Gastroesophageal sphincter (tissue), 4 donors: ENCODE results near the gene ANKRD55. TPM values are rescaled to one million over a fixed set of nuclear protein-coding genes. Genes with fewer than 3 reads are reported as not detected.

ENCODE experiments used
- ATAC-seq: fragments of 150-250 bp; one replicate; pipeline ENCODE4 v1.9.1; 2016; ENCODE audit warnings: mild to moderate bottlenecking, moderate library complexity
- H3K27ac ChIP-seq, 4 donors: fragments of 200-600 bp; sonication (generic) in 3 of 4; 1 replicate in 3 of 4; 2 replicates in 1 of 4; pipeline ENCODE4 v1.5.1; 2016 to 2019
- H3K27me3 ChIP-seq: fragments of 200-600 bp; sonication (generic); one replicate; pipeline ENCODE4 v1.5.1; 2019
- H3K36me3 ChIP-seq, 2 donors: fragments of 200-600 bp; sonication (generic); one replicate each; pipeline ENCODE4 v1.5.1; 2019; ENCODE audit warnings: control low read depth in 1 of 2
- H3K4me1 ChIP-seq, 3 donors: fragments of 200-600 bp; sonication (generic); 1 replicate in 2 of 3; 2 replicates in 1 of 3; pipeline ENCODE4 v1.5.1; 2016 to 2019; ENCODE audit warnings: control low read depth in 2 of 3
- H3K4me3 ChIP-seq, 2 donors: fragments of 200-600 bp; sonication (generic); one replicate each; pipeline ENCODE4 v1.5.1; 2019; ENCODE audit warnings: mild to moderate bottlenecking in 1 of 2, moderate library complexity in 1 of 2
- H3K9me3 ChIP-seq, 3 donors: fragments of 200-600 bp; sonication (generic); one replicate each; pipeline ENCODE4 v1.5.1; 2017 to 2019; ENCODE audit warnings: control low read depth in 2 of 3
- CTCF ChIP-seq, 4 experiments: fragments of 200-600 bp in 2 of 4; fragments of 450-650 bp in 2 of 4; sonication (generic) in 1 of 4; IDR thresholded peaks; one replicate each; pipeline ENCODE4 v1.5.1; 2017 to 2019; ENCODE audit warnings: antibody characterized with exemption in 4 of 4, mild to moderate bottlenecking in 2 of 4, moderate library complexity in 2 of 4
- EP300 ChIP-seq: sonication (generic); formaldehyde crosslinking; IDR thresholded peaks from one replicate; pipeline ENCODE4 v1.6.1; 2017; ENCODE audit warnings: antibody characterized with exemption, mild to moderate bottlenecking
- POLR2A ChIP-seq, 2 donors: fragments of 450-650 bp; IDR thresholded peaks; one replicate each; pipeline ENCODE4 v1.6.1; 2017; ENCODE audit warnings: antibody characterized with exemption in 2 of 2, mild to moderate bottlenecking in 2 of 2, moderate library complexity in 1 of 2
- POLR2AphosphoS5 ChIP-seq: sonication (generic); formaldehyde crosslinking; IDR thresholded peaks from one replicate; pipeline ENCODE4 v1.6.1; 2017; ENCODE audit warnings: antibody characterized with exemption
- WGBS, 2 donors: methylation state at CpG; one replicate each; pipeline ENCODE4 v1.1.5; 2018; ENCODE audit warnings: low coverage in 1 of 2; 5-methylcytosine and 5-hydroxymethylcytosine counted together
- total RNA-seq, 4 donors: library from RNA; depleted of rRNA; stranded (reverse); fragments of >200 nt; gene quantifications; one replicate each; pipeline ENCODE4 v1.1.0, GENCODE V29; 2016

ANKRD55 gene
- total RNA-seq, 4 donors from 2014 or later, result 0.27 TPM; not detected in 3

DNA sequence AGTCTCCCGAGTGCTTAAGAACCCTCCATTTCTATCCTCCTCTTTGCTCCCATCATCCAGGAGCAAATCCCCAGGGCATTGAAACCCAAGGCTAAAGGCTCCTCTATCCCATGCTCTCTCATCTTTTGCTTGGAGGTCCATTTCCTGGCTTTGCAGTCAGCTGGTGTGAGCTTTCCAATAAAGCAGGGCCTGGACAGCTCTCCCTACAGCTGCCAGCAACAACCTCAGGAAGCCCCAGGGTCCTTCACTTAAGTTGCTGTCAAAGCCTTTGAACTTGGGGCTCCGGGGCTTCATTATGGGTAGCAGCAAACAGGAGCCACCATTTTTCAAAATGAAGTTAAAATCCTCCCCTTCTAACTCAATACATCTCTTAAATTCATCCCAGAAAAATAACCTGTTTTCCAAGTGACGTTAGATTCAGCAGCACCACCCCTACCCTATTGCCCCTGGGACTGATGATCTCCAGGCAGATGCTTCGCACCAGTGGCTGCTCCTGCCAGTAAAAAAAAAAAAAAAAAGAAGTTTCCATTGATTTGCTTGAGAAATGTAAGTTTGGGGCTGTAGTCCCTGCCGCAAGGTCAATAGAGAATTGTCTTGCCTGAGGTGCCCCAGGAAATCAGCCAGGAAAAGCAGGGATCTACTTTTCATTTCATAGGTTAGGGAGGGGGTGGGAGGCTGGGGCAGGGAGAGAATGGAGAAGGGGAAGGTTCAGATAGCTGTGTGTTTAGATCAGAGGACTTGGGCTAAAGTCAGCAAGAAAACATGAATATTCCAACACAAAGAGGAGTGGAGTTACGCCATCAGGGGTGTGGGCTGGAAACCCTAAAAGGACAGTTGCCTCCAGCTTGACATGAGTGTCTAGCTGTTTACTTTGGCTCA, 154.6 kb downstream of the ANKRD55 start:
- Histone ChIP-seq H3K27ac (peak overlapping the region in 3 of 4 donors; percentile 55 to 59 (median 57)), H3K4me1 (peaks cover 0 to 24% (median 5%) of the 10 kb centered on the region in 3 donors), H3K36me3 (no peaks in the 10 kb centered on the region), H3K9me3 (no peaks in the 10 kb centered on the region), H3K4me3 (no peak overlapping the region), H3K27me3 (no peaks in the 10 kb centered on the region)
- ATAC-seq, result peak; percentile 74
- WGBS, 2 donors, result 79 to 80% methylated on average over 4 to 5 of the region's 6 CpGs
- no peak for TF ChIP-seq POLR2A (IDR thresholded peaks at IDR 0.05)
- peak; percentile 7 for TF ChIP-seq POLR2AphosphoS5

- Histone ChIP-seq H3K4me3 (no peak overlapping the region), H3K4me1 (peaks cover 0 to 24% (median 5%) of the 10 kb centered on the region in 3 donors), H3K27ac (peak overlapping the region in 3 of 4 donors; percentile 55 to 59 (median 57)), H3K9me3 (no peaks in the 10 kb centered on the region), H3K27me3 (no peaks in the 10 kb centered on the region), H3K36me3 (no peaks in the 10 kb centered on the region)
- 83 to 93% methylated on average over 3 to 7 of the region's 7 CpGs for WGBS, 2 donors
- no peak for TF ChIP-seq EP300
- no peak for ATAC-seq
Measured at GRCh38 chr5:56077796-56078233, 155.3 kb downstream of the ANKRD55 start.

DNA sequence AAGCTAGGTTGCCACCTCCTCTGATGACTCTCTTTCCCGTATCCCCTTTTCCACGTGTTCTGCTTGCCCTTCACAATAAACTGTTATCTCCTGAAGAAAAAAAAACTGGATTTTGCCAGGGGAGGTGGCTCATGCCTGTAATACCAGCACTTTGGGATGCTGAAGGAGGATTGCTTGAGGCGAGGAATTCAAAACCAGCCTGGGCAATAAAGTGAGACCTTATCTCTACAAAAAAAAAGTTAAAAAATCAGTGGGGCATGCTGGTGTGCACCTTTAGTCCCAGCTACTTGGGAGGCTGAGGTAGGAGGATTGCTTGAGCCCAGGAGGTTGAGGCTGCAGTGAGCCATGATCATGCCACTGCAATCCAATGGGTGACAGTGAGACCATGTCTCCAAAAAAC, 156.6 kb downstream of the ANKRD55 start:
- no peaks in the 10 kb centered on the region for H3K36me3 ChIP-seq
- H3K27ac ChIP-seq, result peak overlapping the region in 2 of 4 donors; percentile 71 to 77
- H3K4me3 ChIP-seq, result no peak overlapping the region
- peaks cover 0 to 26% (median 9%) of the 10 kb centered on the region in 3 donors for H3K4me1 ChIP-seq
- whole genome bisulfite sequencing, 2 donors, result 95% methylated on average over 3 of the region's 3 CpGs; no CpG with 5 or more reads in 1 of the 2 donors
- no peak for TF ChIP-seq POLR2A (IDR thresholded peaks at IDR 0.05)
- TF ChIP-seq POLR2AphosphoS5, result no peak
- no peak for TF ChIP-seq EP300
- TF ChIP-seq CTCF (IDR thresholded peaks at IDR 0.05), result no peak
- H3K9me3 ChIP-seq, result no peaks in the 10 kb centered on the region
- no peaks in the 10 kb centered on the region for H3K27me3 ChIP-seq
- no peak for ATAC-seq

DNA sequence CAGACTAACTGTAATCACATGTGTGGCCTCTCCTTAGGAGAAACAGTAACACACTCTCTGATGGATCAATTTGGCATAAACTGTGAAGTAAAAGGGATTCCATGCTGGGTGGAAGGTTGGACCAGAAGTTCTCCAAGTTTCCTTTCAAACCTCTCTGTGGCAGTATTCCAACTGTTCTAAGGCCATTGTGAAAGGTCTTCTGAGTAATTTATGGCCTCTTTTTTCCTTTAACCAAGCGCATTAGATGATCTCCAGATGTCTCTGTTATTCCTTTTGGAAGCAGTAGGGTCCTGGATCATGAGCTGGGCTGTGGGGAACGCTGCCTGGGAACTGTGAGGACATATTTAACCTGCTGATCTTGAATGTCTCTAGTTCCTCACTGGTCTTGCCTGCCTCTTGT, 157.8 kb downstream of the ANKRD55 start:
- H3K4me1 ChIP-seq, result peaks cover 0 to 33% (median 8%) of the 10 kb centered on the region in 3 donors
- H3K27me3 ChIP-seq, result no peaks in the 10 kb centered on the region
- no peak overlapping the region for H3K4me3 ChIP-seq
- H3K27ac ChIP-seq, result peak overlapping the region; percentile 48 to 81 (median 74)
- peak; percentile 85 for ATAC-seq
- WGBS, 2 donors, result 41 to 59% methylated on average over 2 of the region's 2 CpGs
- TF ChIP-seq POLR2AphosphoS5 (peak; percentile 68), CTCF (IDR thresholded peaks at IDR 0.05) (no peak)
- H3K36me3 ChIP-seq, result no peaks in the 10 kb centered on the region
- H3K9me3 ChIP-seq, result no peaks in the 10 kb centered on the region

- Histone ChIP-seq H3K27me3 (no peaks in the 10 kb centered on the region), H3K4me1 (peaks cover 0 to 27% (median 7%) of the 10 kb centered on the region in 3 donors), H3K4me3 (no peak overlapping the region), H3K36me3 (no peaks in the 10 kb centered on the region), H3K9me3 (no peaks in the 10 kb centered on the region), H3K27ac (no peak overlapping the region)
- 83 to 87% methylated on average over 6 of the region's 6 CpGs for WGBS, 2 donors
- TF ChIP-seq CTCF (IDR thresholded peaks at IDR 0.05), result no peak
- no peak for TF ChIP-seq POLR2A (IDR thresholded peaks at IDR 0.05)
- no peak for TF ChIP-seq POLR2AphosphoS5
- TF ChIP-seq EP300, result no peak
- no peak for ATAC-seq
Measured at GRCh38 chr5:56072863-56073766, 160.0 kb downstream of the ANKRD55 start.
